GM23338 (cell line): ENCODE results near the gene RXRB. TPM values are rescaled to one million over a fixed set of nuclear protein-coding genes. Genes with fewer than 3 reads are reported as not detected.

ENCODE experiments used
- ATAC-seq: fragments of 200-7000 bp; cut with Tn5 transposase; 3 replicates; pipeline ENCODE4 v1.9.1; 2020
- DNase-seq: peaks from one replicate; pipeline ENCODE4 v3.0.0-alpha.2; 2015; ENCODE audit warnings: low spot score
- H2AFZ ChIP-seq: fragments of 200-600 bp; sonication (generic); 2 replicates; pipeline ENCODE4 v1.8.0; 2016; ENCODE audit warnings: antibody characterized with exemption, mild to moderate bottlenecking, moderate library complexity
- H3F3A ChIP-seq: fragments of 200-600 bp; sonication (generic); replicated peaks from 2 replicates; pipeline ENCODE4 v1.8.0; 2017; ENCODE audit warnings: antibody characterized with exemption, mixed run types, low read depth
- H3K27ac ChIP-seq: fragments of 200-600 bp; sonication (generic); 2 replicates; pipeline ENCODE4 v1.6.1; 2016; ENCODE audit warnings: low read depth
- H3K27me3 ChIP-seq: fragments of 200-600 bp; sonication (generic); 2 replicates; pipeline ENCODE4 v1.8.0; 2016; ENCODE audit warnings: mild to moderate bottlenecking, mixed run types, moderate library complexity; ENCODE audit not compliant: insufficient read depth
- H3K36me3 ChIP-seq: fragments of 200-600 bp; sonication (generic); 2 replicates; pipeline ENCODE4 v1.8.0; 2016; ENCODE audit warnings: mild to moderate bottlenecking; ENCODE audit not compliant: insufficient read depth
- H3K4me1 ChIP-seq: fragments of 200-600 bp; sonication (generic); 2 replicates; pipeline ENCODE4 v1.8.0; 2016; ENCODE audit warnings: mild to moderate bottlenecking, moderate library complexity; ENCODE audit not compliant: insufficient read depth
- H3K4me2 ChIP-seq: fragments of 200-600 bp; sonication (generic); 2 replicates; pipeline ENCODE4 v1.7.1; 2017; ENCODE audit warnings: mixed run types
- H3K4me3 ChIP-seq: fragments of 200-600 bp; sonication (generic); 2 replicates; pipeline ENCODE4 v1.6.1; 2016; ENCODE audit warnings: mixed run types
- H3K79me2 ChIP-seq: fragments of 200-600 bp; sonication (generic); replicated peaks from 2 replicates; pipeline ENCODE4 v1.8.0; 2017; ENCODE audit warnings: mild to moderate bottlenecking; ENCODE audit not compliant: insufficient read depth
- H3K9me2 ChIP-seq: fragments of 200-600 bp; sonication (generic); 2 replicates; pipeline ENCODE4 v1.8.0; 2017; ENCODE audit not compliant: insufficient read depth
- H4K20me1 ChIP-seq: fragments of 200-600 bp; sonication (generic); replicated peaks from 2 replicates; pipeline ENCODE4 v1.8.0; 2017; ENCODE audit warnings: mild to moderate bottlenecking; ENCODE audit not compliant: insufficient read depth
- H3K27ac Mint-ChIP-seq: 2 replicates; pipeline ENCODE4 v1.8.0; 2020; ENCODE audit warnings: inconsistent platforms, mild to moderate bottlenecking, moderate library complexity, mixed read lengths
- H3K27me3 Mint-ChIP-seq: 3 replicates; pipeline ENCODE4 v1.8.0; 2022; ENCODE audit warnings: low read depth, mild to moderate bottlenecking, moderate library complexity, mixed read lengths, inconsistent platforms; ENCODE audit not compliant: insufficient read depth, poor library complexity
- H3K36me3 Mint-ChIP-seq: 3 replicates; pipeline ENCODE4 v1.8.0; 2021; ENCODE audit warnings: low read depth, mild to moderate bottlenecking, inconsistent platforms, moderate library complexity, mixed read lengths
- H3K4me1 Mint-ChIP-seq: 3 replicates; pipeline ENCODE4 v1.8.0; 2020; ENCODE audit warnings: mild to moderate bottlenecking, inconsistent platforms, mixed read lengths
- H3K4me3 Mint-ChIP-seq: 3 replicates; pipeline ENCODE4 v1.8.0; 2021; ENCODE audit warnings: moderate library complexity, mild to moderate bottlenecking, inconsistent platforms, mixed read lengths
- H3K9me3 Mint-ChIP-seq: 3 replicates; pipeline ENCODE4 v1.8.0; 2020; ENCODE audit warnings: moderate library complexity, mild to moderate bottlenecking, inconsistent platforms, mixed read lengths
- EZH2 ChIP-seq: fragments of 200-600 bp; sonication (generic); IDR thresholded peaks from one replicate; pipeline ENCODE4 v1.8.0; 2017; ENCODE audit warnings: antibody characterized with exemption, mild to moderate bottlenecking, low read depth; ENCODE audit not compliant: unreplicated experiment
- EZH2phosphoT487 ChIP-seq: fragments of 200-600 bp; sonication (generic); IDR thresholded peaks from one replicate; pipeline ENCODE4 v1.8.1; 2018; ENCODE audit warnings: antibody characterized with exemption; ENCODE audit not compliant: unreplicated experiment
- JUNB ChIP-seq: IDR thresholded peaks from one replicate; pipeline ENCODE4 v1.6.1; 2016; ENCODE audit warnings: antibody characterized with exemption; ENCODE audit not compliant: unreplicated experiment
- NANOG ChIP-seq: IDR thresholded peaks from 2 replicates; pipeline ENCODE4 v1.6.1; 2016; ENCODE audit warnings: antibody characterized with exemption, borderline replicate concordance
- POLR2AphosphoS5 ChIP-seq: IDR thresholded peaks from 2 replicates; pipeline ENCODE4 v1.6.1; 2016; ENCODE audit warnings: antibody characterized with exemption, low read depth
- STAT1 ChIP-seq: IDR thresholded peaks from one replicate; pipeline ENCODE4 v1.6.1; 2016; ENCODE audit warnings: antibody characterized with exemption; ENCODE audit not compliant: unreplicated experiment
- ZNF331 ChIP-seq: fragments of 250-450 bp; sonication (Bioruptor Pico); IDR thresholded peaks from 2 replicates; pipeline ENCODE4 v1.5.0; 2020; ENCODE audit warnings: low read depth, mild to moderate bottlenecking, moderate library complexity
- polyA plus RNA-seq: library from polyadenylated mRNA; unstranded; fragments of >200 nt; fragmentation: Nextera tagmentation; extraction: Ambion mirVana; gene quantifications from 2 replicates; pipeline ENCODE4 v1.2.1, GENCODE V29; 2016
- total RNA-seq: library from RNA; depleted of rRNA; stranded (reverse); fragments of >200 nt; shearing (Covaris generic); gene quantifications from 2 replicates; pipeline ENCODE4 v1.2.3, GENCODE V29; 2014
- TF ChIP-seq, protein P1 (sequence below): IDR thresholded peaks from one replicate; pipeline ENCODE4 v1.6.1; 2018; ENCODE audit warnings: antibody characterized with exemption; ENCODE audit not compliant: unreplicated experiment
- TF ChIP-seq, protein P2 (sequence below), 2 experiments: fragments of 200-600 bp in 1 of 2; sonication (generic) in 1 of 2; conservative IDR thresholded peaks; 2 replicates each; pipeline versions ENCODE4 v1.5.1 to v1.6.1; 2016 to 2017; ENCODE audit warnings: antibody characterized with exemption in 2 of 2, low read depth in 2 of 2, mild to moderate bottlenecking in 2 of 2, moderate library complexity in 1 of 2
- TF ChIP-seq, protein P3 (sequence below): IDR thresholded peaks from 2 replicates; pipeline ENCODE4 v1.6.1; 2016; ENCODE audit warnings: antibody characterized with exemption

RXRB gene
- total and polyA plus RNA-seq, 2 experiments from 2014 or later, result 6.9 to 11.6 TPM

DNA sequence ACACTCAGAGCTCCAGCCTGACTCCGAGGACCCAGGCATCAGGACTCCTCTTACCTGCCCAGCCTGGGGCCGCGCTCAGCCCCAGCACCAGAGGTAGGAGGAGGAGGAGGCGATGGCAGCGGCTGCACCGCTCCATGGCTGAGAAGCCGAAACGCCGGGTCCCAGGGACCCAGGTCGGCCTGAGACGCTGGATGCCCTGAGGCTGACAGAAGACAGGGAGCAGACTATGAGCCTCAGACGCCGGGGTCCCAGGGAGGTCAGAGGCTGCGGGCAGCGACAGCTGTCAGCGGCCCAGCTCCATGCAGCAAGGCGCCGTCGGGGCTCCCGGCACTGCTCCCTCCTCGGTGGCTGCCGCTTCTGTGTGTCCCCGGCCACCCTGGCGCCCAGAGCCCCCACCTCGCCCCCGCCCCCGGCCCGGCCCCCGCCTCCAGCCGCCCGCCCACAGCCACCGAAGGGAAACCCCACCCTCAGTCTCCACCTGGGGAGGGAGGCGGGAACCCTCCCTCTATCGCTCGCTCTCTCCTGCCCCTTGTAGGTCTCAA is 8.3 kb downstream of the RXRB start, which contains the start of gene COL11A2 (continued):
- no peak for TF ChIP-seq STAT1
- TF ChIP-seq, protein P1, sequence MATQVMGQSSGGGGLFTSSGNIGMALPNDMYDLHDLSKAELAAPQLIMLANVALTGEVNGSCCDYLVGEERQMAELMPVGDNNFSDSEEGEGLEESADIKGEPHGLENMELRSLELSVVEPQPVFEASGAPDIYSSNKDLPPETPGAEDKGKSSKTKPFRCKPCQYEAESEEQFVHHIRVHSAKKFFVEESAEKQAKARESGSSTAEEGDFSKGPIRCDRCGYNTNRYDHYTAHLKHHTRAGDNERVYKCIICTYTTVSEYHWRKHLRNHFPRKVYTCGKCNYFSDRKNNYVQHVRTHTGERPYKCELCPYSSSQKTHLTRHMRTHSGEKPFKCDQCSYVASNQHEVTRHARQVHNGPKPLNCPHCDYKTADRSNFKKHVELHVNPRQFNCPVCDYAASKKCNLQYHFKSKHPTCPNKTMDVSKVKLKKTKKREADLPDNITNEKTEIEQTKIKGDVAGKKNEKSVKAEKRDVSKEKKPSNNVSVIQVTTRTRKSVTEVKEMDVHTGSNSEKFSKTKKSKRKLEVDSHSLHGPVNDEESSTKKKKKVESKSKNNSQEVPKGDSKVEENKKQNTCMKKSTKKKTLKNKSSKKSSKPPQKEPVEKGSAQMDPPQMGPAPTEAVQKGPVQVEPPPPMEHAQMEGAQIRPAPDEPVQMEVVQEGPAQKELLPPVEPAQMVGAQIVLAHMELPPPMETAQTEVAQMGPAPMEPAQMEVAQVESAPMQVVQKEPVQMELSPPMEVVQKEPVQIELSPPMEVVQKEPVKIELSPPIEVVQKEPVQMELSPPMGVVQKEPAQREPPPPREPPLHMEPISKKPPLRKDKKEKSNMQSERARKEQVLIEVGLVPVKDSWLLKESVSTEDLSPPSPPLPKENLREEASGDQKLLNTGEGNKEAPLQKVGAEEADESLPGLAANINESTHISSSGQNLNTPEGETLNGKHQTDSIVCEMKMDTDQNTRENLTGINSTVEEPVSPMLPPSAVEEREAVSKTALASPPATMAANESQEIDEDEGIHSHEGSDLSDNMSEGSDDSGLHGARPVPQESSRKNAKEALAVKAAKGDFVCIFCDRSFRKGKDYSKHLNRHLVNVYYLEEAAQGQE, result no peak
- TF ChIP-seq NANOG, result no peak
- TF ChIP-seq ZNF331 (CRISPR knock-in tag), result no peak
- no peak for TF ChIP-seq JUNB
- TF ChIP-seq EZH2, result no peak
- TF ChIP-seq, protein P2, sequence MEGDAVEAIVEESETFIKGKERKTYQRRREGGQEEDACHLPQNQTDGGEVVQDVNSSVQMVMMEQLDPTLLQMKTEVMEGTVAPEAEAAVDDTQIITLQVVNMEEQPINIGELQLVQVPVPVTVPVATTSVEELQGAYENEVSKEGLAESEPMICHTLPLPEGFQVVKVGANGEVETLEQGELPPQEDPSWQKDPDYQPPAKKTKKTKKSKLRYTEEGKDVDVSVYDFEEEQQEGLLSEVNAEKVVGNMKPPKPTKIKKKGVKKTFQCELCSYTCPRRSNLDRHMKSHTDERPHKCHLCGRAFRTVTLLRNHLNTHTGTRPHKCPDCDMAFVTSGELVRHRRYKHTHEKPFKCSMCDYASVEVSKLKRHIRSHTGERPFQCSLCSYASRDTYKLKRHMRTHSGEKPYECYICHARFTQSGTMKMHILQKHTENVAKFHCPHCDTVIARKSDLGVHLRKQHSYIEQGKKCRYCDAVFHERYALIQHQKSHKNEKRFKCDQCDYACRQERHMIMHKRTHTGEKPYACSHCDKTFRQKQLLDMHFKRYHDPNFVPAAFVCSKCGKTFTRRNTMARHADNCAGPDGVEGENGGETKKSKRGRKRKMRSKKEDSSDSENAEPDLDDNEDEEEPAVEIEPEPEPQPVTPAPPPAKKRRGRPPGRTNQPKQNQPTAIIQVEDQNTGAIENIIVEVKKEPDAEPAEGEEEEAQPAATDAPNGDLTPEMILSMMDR (conservative IDR thresholded peaks at IDR 0.05; ENCODE audit: low read depth in 2 of 2), result no peak
- no peak for TF ChIP-seq POLR2AphosphoS5

DNA sequence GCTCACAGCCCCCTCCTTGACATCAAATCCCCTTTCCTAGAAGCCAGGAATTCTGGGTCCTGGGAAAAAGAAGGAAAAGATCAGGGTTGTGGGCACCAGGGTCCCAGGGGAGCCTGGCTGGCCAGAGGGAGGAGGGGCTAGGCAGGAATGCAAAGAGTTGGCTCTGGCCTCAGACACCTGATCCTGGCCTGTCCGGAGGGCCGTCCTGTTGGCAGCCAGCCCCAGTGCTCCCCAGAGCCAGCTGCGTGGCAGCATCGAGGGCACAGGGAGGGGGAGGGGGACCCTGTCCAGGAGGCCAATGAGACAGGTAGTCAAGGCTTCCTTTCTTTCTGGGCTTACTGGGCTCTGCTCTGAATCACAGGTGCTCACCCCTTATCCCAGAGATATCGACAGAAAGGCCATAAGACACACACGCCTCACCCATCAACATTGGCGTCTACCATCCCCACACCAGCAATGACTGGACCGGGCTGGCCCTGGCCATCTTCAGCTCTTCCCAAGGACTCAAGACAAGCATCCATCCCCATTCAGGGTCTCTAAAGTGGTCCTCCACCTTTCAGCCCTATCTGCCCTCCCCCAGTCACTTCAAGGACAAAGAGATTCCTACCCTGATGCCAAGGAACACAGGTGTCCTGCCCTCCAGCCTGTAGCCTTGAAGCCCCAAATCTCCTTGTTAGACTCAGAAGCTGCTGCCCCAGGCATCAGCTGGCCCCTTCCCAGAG is 8.9 kb downstream of the RXRB start:
- H3K4me1 ChIP-seq, result peaks cover 11% of the 10 kb centered on the region
- H3K27me3 ChIP-seq, result peaks cover 27% of the 10 kb centered on the region
- Mint-ChIP-seq H3K27ac (no peak overlapping the region), H3K36me3 (peaks cover 22% of the 10 kb centered on the region), H3K9me3 (no peaks in the 10 kb centered on the region), H3K27me3 (peaks cover 18% of the 10 kb centered on the region), H3K4me1 (peaks cover 13% of the 10 kb centered on the region), H3K4me3 (peak overlapping the region; percentile 90)
- H3F3A ChIP-seq, result 0 out of 2 replicates have a peak, but pooled peaks cover 2% of the 10 kb centered on the region
- H3K27ac ChIP-seq, result no peak overlapping the region
- H3K4me2 ChIP-seq, result peak overlapping the region; percentile 100
- H3K79me2 ChIP-seq, result no peaks in the 10 kb centered on the region
- H3K36me3 ChIP-seq, result no peaks in the 10 kb centered on the region; the same call in 1 of the 2 replicates
- peak overlapping the region; percentile 94 for H3K4me3 ChIP-seq
- H4K20me1 ChIP-seq, result no peaks in the 10 kb centered on the region
- ATAC-seq (peak; percentile 50), DNase-seq (peak; percentile 50)
- H2AFZ ChIP-seq, result no peak overlapping the region; the same call in 1 of the 2 replicates
- no peaks in the 10 kb centered on the region for H3K9me2 ChIP-seq
- TF ChIP-seq NANOG, result no peak
- TF ChIP-seq, protein P1, result no peak
- TF ChIP-seq EZH2phosphoT487, result no peak
- TF ChIP-seq, protein P3, sequence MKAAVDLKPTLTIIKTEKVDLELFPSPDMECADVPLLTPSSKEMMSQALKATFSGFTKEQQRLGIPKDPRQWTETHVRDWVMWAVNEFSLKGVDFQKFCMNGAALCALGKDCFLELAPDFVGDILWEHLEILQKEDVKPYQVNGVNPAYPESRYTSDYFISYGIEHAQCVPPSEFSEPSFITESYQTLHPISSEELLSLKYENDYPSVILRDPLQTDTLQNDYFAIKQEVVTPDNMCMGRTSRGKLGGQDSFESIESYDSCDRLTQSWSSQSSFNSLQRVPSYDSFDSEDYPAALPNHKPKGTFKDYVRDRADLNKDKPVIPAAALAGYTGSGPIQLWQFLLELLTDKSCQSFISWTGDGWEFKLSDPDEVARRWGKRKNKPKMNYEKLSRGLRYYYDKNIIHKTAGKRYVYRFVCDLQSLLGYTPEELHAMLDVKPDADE, result no peak
- TF ChIP-seq JUNB, result no peak
